HepG2 (cell line): ENCODE results near the gene PTGER3. TPM values are rescaled to one million over a fixed set of nuclear protein-coding genes. Genes with fewer than 3 reads are reported as not detected.
A peak's percentile ranks its signal among the peaks of the same experiment; 100 is the strongest.

ENCODE experiments used
- ARID4A ChIP-seq: sonication (generic); formaldehyde crosslinking; IDR thresholded peaks from 2 replicates; pipeline ENCODE4 v1.5.0; 2020; ENCODE audit warnings: mild to moderate bottlenecking, missing genetic modification reagents, borderline replicate concordance
- ARID5B ChIP-seq: IDR thresholded peaks from 2 replicates; pipeline ENCODE4 v1.4.0; 2020; ENCODE audit warnings: mild to moderate bottlenecking, missing genetic modification reagents
- DMAP1 ChIP-seq: IDR thresholded peaks from 2 replicates; pipeline ENCODE4 v1.6.1; 2016
- EEA1 ChIP-seq: sonication (generic); formaldehyde crosslinking; IDR thresholded peaks from 2 replicates; pipeline ENCODE4 v1.5.1; 2020; ENCODE audit warnings: mild to moderate bottlenecking, missing genetic modification reagents, borderline replicate concordance
- KAT7 ChIP-seq: IDR thresholded peaks from 2 replicates; pipeline ENCODE4 v1.6.1; 2018; ENCODE audit warnings: borderline replicate concordance, missing compliant biosample characterization
- KDM5A ChIP-seq: fragments of 200-600 bp; sonication (generic); IDR thresholded peaks from 2 replicates; pipeline ENCODE4 v1.7.0; 2018; ENCODE audit warnings: antibody characterized with exemption, mild to moderate bottlenecking, low read length, borderline replicate concordance
- MXD1 ChIP-seq: sonication (generic); formaldehyde crosslinking; IDR thresholded peaks from 2 replicates; pipeline ENCODE4 v1.4.0; 2020; ENCODE audit warnings: mild to moderate bottlenecking, missing genetic modification reagents
- MXI1 ChIP-seq: IDR thresholded peaks from 3 replicates; pipeline ENCODE4 v1.6.1; 2012; ENCODE audit warnings: low read depth, low read length, inconsistent platforms, borderline replicate concordance
- PHB2 ChIP-seq: fragments of 450-650 bp; IDR thresholded peaks from 2 replicates; pipeline ENCODE4 v1.6.1; 2018; ENCODE audit not compliant: partially characterized antibody
- PRDM15 ChIP-seq: sonication (generic); formaldehyde crosslinking; IDR thresholded peaks from 2 replicates; pipeline ENCODE4 v1.4.0; 2020; ENCODE audit warnings: missing genetic modification reagents
- SALL1 ChIP-seq: sonication (generic); formaldehyde crosslinking; IDR thresholded peaks from 2 replicates; pipeline ENCODE4 v1.8.0; 2022; ENCODE audit warnings: mild to moderate bottlenecking, missing genetic modification reagents
- TBX2 ChIP-seq: sonication (generic); formaldehyde crosslinking; IDR thresholded peaks from 2 replicates; pipeline ENCODE4 v1.5.0; 2020; ENCODE audit warnings: missing genetic modification reagents, mild to moderate bottlenecking, borderline replicate concordance
- ZBTB3 ChIP-seq: sonication (generic); formaldehyde crosslinking; IDR thresholded peaks from 2 replicates; pipeline ENCODE4 v1.4.0; 2020; ENCODE audit warnings: low read depth, mild to moderate bottlenecking, moderate library complexity, missing genetic modification reagents, borderline replicate concordance
- ZNF3 ChIP-seq: IDR thresholded peaks from 2 replicates; pipeline ENCODE4 v1.7.0; 2017; ENCODE audit warnings: inconsistent platforms
- ZNF335 ChIP-seq: sonication (generic); formaldehyde crosslinking; IDR thresholded peaks from 2 replicates; pipeline ENCODE4 v1.4.0; 2020; ENCODE audit warnings: missing genetic modification reagents
- ZNF446 ChIP-seq: sonication (generic); formaldehyde crosslinking; IDR thresholded peaks from 2 replicates; pipeline ENCODE4 v1.5.0; 2020; ENCODE audit warnings: mild to moderate bottlenecking, missing genetic modification reagents
- polyA plus RNA-seq, 8 experiments: library from polyadenylated mRNA; depleted of rRNA in 3 of 8; stranded (reverse) in 7 of 8; unstranded in 1 of 8; fragments of >200 nt; fragmentation: Illumina TruSeq in 4 of 8; extraction: Trizol in 4 of 8; gene quantifications; 2 replicates each; pipeline versions ENCODE4 v1.2.1 to v1.2.3, GENCODE V29; 2011 to 2016; ENCODE audit warnings: low read depth in 4 of 8, missing spikeins in 1 of 8, mixed read lengths in 1 of 8; ENCODE audit not compliant: insufficient read depth in 1 of 8
- total RNA-seq, 5 experiments: library from RNA; depleted of rRNA; stranded (reverse); fragments of >200 nt; fragmentation: Illumina TruSeq; extraction: Trizol; gene quantifications; 2 replicates each; pipeline ENCODE4 v1.2.3, GENCODE V29; 2016; ENCODE audit warnings: low read depth in 1 of 5

PTGER3 gene
- total and polyA plus RNA-seq, 2 of the 13 experiments (the other 11 are each of a cell fraction or from before 2014, with no cell fraction given), result 0.01 TPM; not detected in 1

- peak; percentile 69; the same call in 1 of the 2 replicates for TF ChIP-seq ARID4A (CRISPR knock-in tag)
- no peak for TF ChIP-seq MXD1 (CRISPR knock-in tag)
- no peak for TF ChIP-seq EEA1 (CRISPR knock-in tag)
- 0 out of 2 replicates have a peak, but pooled peaks have one; percentile 6 for TF ChIP-seq TBX2 (CRISPR knock-in tag)
- no peak for TF ChIP-seq PRDM15
- TF ChIP-seq ZNF335 (CRISPR knock-in tag), result peak; percentile 100
- no peak for TF ChIP-seq PHB2
- no peak for TF ChIP-seq ZNF3
- TF ChIP-seq MXI1, result peak; percentile 17; the same call in 1 of the 3 replicates
- TF ChIP-seq SALL1 (CRISPR knock-in tag), result peak; percentile 65
- 0 out of 2 replicates have a peak, but pooled peaks have one; percentile 43 for TF ChIP-seq KAT7 (CRISPR knock-in tag)
- no peak for TF ChIP-seq ZBTB3 (CRISPR knock-in tag)
- peak; percentile 89 for TF ChIP-seq KDM5A
- TF ChIP-seq ARID5B (CRISPR knock-in tag), result peak; percentile 47; the same call in 1 of the 2 replicates
- TF ChIP-seq DMAP1 (CRISPR knock-in tag), result peak; percentile 86
- no peak for TF ChIP-seq ZNF446 (CRISPR knock-in tag)
Measured at GRCh38 chr1:71080739-71081696, 33.4 kb upstream of the PTGER3 start, which contains the start of gene ZRANB2 (continued).
